Smooth muscle cell (in vitro differentiated cells): ENCODE data around the gene CENPC. TPM values are rescaled to one million over a fixed set of nuclear protein-coding genes. Genes with fewer than 3 reads are reported as not detected.
A peak's percentile ranks its signal among the peaks of the same experiment; 100 is the strongest.

ENCODE experiments used
- DNase-seq: peaks from one replicate; lab custom pipeline; 2025; ENCODE audit not compliant: unreplicated experiment; lab: John Stamatoyannopoulos, UW
- H2AFZ ChIP-seq: fragments of 200-600 bp; sonication (generic); 2 replicates; pipeline ENCODE4 v1.6.0; 2016; ENCODE audit warnings: antibody characterized with exemption, low read depth, mild to moderate bottlenecking
- H3F3A ChIP-seq: fragments of 200-600 bp; sonication (generic); 2 replicates; pipeline ENCODE4 v1.6.0; 2017; ENCODE audit warnings: antibody characterized with exemption, low read depth
- H3K27ac ChIP-seq: fragments of 200-600 bp; sonication (generic); 2 replicates; pipeline ENCODE4 v1.5.1; 2016; ENCODE audit warnings: low read depth, mild to moderate bottlenecking
- H3K27me3 ChIP-seq: fragments of 200-600 bp; sonication (generic); 2 replicates; pipeline ENCODE4 v1.6.1; 2016; ENCODE audit warnings: low read depth, mild to moderate bottlenecking
- H3K36me3 ChIP-seq: fragments of 200-600 bp; sonication (generic); 2 replicates; pipeline ENCODE4 v1.5.1; 2016; ENCODE audit warnings: low read depth
- H3K4me1 ChIP-seq: fragments of 200-600 bp; sonication (generic); 2 replicates; pipeline ENCODE4 v1.5.1; 2016; ENCODE audit warnings: low read depth
- H3K4me2 ChIP-seq: fragments of 200-600 bp; sonication (generic); 2 replicates; pipeline ENCODE4 v1.6.0; 2016; ENCODE audit warnings: mild to moderate bottlenecking
- H3K4me3 ChIP-seq: fragments of 200-600 bp; sonication (generic); 2 replicates; pipeline ENCODE4 v1.5.1; 2016; ENCODE audit warnings: mild to moderate bottlenecking
- H3K79me2 ChIP-seq: fragments of 200-600 bp; sonication (generic); 2 replicates; pipeline ENCODE4 v1.6.0; 2016; ENCODE audit warnings: low read depth, mild to moderate bottlenecking
- H3K9ac ChIP-seq: fragments of 200-600 bp; sonication (generic); 2 replicates; pipeline ENCODE4 v1.6.0; 2016; ENCODE audit warnings: low read depth
- H3K9me3 ChIP-seq: fragments of 200-600 bp; sonication (generic); replicated peaks from 2 replicates; pipeline ENCODE4 v1.5.1; 2016; ENCODE audit warnings: low read depth
- H4K20me1 ChIP-seq: fragments of 200-600 bp; sonication (generic); 2 replicates; pipeline ENCODE4 v1.6.0; 2016; ENCODE audit warnings: low read depth
- WGBS: methylation state at CpG from one replicate; pipeline ENCODE4 v1.1.7; 2016; ENCODE audit warnings: low lambda C conversion rate; 5-methylcytosine and 5-hydroxymethylcytosine counted together
- polyA plus RNA-seq: library from polyadenylated mRNA; unstranded; fragments of >200 nt; fragmentation: Nextera tagmentation; extraction: Ambion mirVana; gene quantifications from 2 replicates; pipeline ENCODE4 v1.2.1, GENCODE V29; 2016
- total RNA-seq: library from RNA; depleted of rRNA; stranded (reverse); fragments of >200 nt; gene quantifications from 2 replicates; pipeline ENCODE4 v1.2.3, GENCODE V29; 2014
- TF ChIP-seq, protein P1 (sequence below): fragments of 200-600 bp; sonication (generic); IDR thresholded peaks from 2 replicates; pipeline ENCODE4 v1.5.1; 2017; ENCODE audit warnings: borderline replicate concordance, mild to moderate bottlenecking, antibody characterized with exemption; ENCODE audit not compliant: insufficient read depth, poor library complexity, severe bottlenecking

The CENPC gene
- total RNA-seq, result 22.3 and 25.1 TPM in 2 replicates
- 7.5 and 11.2 TPM in 2 replicates for polyA plus RNA-seq

GRCh38 chr4:67545199-67546003 lies at the start of gene CENPC:
CENPC (minus strand) TSS chr4:67545503; CDS start chr4:67545355, 148 bp downstream.
- no peaks in the 10 kb centered on the region for H3K36me3 ChIP-seq
- H3K4me1 ChIP-seq, result peaks cover 15% of the 10 kb centered on the region
- no peaks in the 10 kb centered on the region for H3K27me3 ChIP-seq
- peak within 1 kb of the TSS; percentile 86 for H3K4me2 ChIP-seq
- TF ChIP-seq, protein P1, sequence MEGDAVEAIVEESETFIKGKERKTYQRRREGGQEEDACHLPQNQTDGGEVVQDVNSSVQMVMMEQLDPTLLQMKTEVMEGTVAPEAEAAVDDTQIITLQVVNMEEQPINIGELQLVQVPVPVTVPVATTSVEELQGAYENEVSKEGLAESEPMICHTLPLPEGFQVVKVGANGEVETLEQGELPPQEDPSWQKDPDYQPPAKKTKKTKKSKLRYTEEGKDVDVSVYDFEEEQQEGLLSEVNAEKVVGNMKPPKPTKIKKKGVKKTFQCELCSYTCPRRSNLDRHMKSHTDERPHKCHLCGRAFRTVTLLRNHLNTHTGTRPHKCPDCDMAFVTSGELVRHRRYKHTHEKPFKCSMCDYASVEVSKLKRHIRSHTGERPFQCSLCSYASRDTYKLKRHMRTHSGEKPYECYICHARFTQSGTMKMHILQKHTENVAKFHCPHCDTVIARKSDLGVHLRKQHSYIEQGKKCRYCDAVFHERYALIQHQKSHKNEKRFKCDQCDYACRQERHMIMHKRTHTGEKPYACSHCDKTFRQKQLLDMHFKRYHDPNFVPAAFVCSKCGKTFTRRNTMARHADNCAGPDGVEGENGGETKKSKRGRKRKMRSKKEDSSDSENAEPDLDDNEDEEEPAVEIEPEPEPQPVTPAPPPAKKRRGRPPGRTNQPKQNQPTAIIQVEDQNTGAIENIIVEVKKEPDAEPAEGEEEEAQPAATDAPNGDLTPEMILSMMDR, result no peak
- WGBS, result 1% methylated on average over 52 of the region's 53 CpGs
- peak within 1 kb of the TSS; percentile 79 for H3K4me3 ChIP-seq
- DNase-seq, result peak; percentile 75
- peak within 1 kb of the TSS; percentile 70 for H2AFZ ChIP-seq
- no peaks in the 10 kb centered on the region for H3K9me3 ChIP-seq
- H3K79me2 ChIP-seq, result peaks cover 24% of the 10 kb centered on the region
- no peaks in the 10 kb centered on the region for H3F3A ChIP-seq
- peak within 1 kb of the TSS; percentile 97 for H3K9ac ChIP-seq
- no peaks in the 10 kb centered on the region for H4K20me1 ChIP-seq
- H3K27ac ChIP-seq, result peak within 1 kb of the TSS; percentile 88

DNA sequence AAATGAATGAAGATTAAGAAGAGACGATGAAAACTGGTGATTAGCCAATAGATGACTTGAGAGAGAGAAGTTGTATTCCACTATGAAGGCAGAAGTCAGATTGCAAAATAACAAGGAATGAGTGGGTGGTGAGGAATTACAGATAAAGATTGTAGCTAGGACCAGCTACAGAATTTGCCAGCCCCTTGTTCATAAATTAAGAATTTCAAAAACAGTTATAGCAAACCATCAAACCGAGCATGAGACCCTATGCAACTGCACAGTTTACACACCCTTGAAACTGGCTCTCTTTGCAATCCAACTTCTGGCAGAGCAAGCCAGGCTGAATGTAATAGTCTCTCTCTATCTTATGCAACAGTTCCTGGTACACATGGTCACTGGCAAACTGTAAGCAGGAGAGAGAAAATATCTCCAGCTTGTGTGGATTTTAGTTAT lies 48.5 kb upstream of the CENPC start:
- WGBS, result 30% methylated on average over 2 of the region's 2 CpGs
- TF ChIP-seq, protein P1, result no peak
- no peaks in the 10 kb centered on the region for H3K79me2 ChIP-seq
- H2AFZ ChIP-seq, result no peak overlapping the region
- H3K36me3 ChIP-seq, result no peaks in the 10 kb centered on the region
- no peak overlapping the region for H3K4me3 ChIP-seq
- no peaks in the 10 kb centered on the region for H3F3A ChIP-seq
- H3K4me1 ChIP-seq, result no peaks in the 10 kb centered on the region
- H3K4me2 ChIP-seq, result peak overlapping the region; percentile 2
- H3K27me3 ChIP-seq, result no peaks in the 10 kb centered on the region
- no peak overlapping the region for H3K27ac ChIP-seq
- no peak for DNase-seq
- no peaks in the 10 kb centered on the region for H4K20me1 ChIP-seq
- no peaks in the 10 kb centered on the region for H3K9me3 ChIP-seq
- H3K9ac ChIP-seq, result no peak overlapping the region

DNA sequence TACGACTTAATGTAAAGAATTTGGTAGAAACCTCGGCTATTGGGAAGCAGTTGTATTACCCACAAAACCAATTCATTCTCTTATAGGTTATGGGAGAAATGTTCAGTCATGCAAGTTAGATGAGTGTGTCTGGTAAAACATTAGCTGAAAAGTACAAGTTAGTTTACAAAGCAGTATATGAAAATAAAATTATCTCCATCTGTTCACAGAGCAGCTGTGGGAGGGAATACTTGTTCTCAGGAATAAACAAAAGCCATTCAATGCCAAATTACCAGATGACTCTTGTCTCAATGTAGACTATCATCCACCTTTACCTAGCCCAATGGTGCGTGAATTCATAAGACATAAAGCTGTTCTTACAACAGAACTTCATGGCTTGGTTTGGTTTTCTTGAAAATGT lies 41.9 kb upstream of the CENPC start:
- Histone ChIP-seq H3F3A (no peaks in the 10 kb centered on the region), H3K9me3 (no peaks in the 10 kb centered on the region), H3K4me2 (no peak overlapping the region), H3K79me2 (no peaks in the 10 kb centered on the region), H3K36me3 (no peaks in the 10 kb centered on the region), H4K20me1 (no peaks in the 10 kb centered on the region), H3K9ac (no peak overlapping the region), H3K27me3 (no peaks in the 10 kb centered on the region), H3K4me1 (no peaks in the 10 kb centered on the region), H3K27ac (no peak overlapping the region), H2AFZ (no peak overlapping the region), H3K4me3 (no peak overlapping the region)
- DNase-seq, result no peak
- TF ChIP-seq, protein P1, result no peak
- 95% methylated on average over 3 of the region's 3 CpGs for WGBS

GRCh38 chr4:67584496-67584895 lies 39.2 kb upstream of the CENPC start:
- Histone ChIP-seq H3K4me2 (no peak overlapping the region), H3K27ac (no peak overlapping the region), H3K36me3 (no peaks in the 10 kb centered on the region), H3F3A (no peaks in the 10 kb centered on the region), H3K4me1 (no peaks in the 10 kb centered on the region), H3K9me3 (no peaks in the 10 kb centered on the region), H2AFZ (no peak overlapping the region), H3K4me3 (no peak overlapping the region), H4K20me1 (no peaks in the 10 kb centered on the region), H3K9ac (no peak overlapping the region), H3K79me2 (no peaks in the 10 kb centered on the region), H3K27me3 (no peaks in the 10 kb centered on the region)
- TF ChIP-seq, protein P1, result no peak
- no peak for DNase-seq
